Stimulated activated CD4-positive, alpha-beta T cell treated with anti-CD3 and anti-CD28 coated beads, Interleukin-15, amount 100 ng/mL, for 1 hour (primary cell): ENCODE measurements around the gene SCARF1.
A peak's percentile ranks its signal among the peaks of the same experiment; 100 is the strongest.

Source experiments
- DNase-seq, 2 donors: peaks; one replicate each; pipeline ENCODE4 v3.0.0-alpha.2; 2020; ENCODE audit warnings: low read depth in 1 of 2, low spot score in 1 of 2

SCARF1 gene

DNA sequence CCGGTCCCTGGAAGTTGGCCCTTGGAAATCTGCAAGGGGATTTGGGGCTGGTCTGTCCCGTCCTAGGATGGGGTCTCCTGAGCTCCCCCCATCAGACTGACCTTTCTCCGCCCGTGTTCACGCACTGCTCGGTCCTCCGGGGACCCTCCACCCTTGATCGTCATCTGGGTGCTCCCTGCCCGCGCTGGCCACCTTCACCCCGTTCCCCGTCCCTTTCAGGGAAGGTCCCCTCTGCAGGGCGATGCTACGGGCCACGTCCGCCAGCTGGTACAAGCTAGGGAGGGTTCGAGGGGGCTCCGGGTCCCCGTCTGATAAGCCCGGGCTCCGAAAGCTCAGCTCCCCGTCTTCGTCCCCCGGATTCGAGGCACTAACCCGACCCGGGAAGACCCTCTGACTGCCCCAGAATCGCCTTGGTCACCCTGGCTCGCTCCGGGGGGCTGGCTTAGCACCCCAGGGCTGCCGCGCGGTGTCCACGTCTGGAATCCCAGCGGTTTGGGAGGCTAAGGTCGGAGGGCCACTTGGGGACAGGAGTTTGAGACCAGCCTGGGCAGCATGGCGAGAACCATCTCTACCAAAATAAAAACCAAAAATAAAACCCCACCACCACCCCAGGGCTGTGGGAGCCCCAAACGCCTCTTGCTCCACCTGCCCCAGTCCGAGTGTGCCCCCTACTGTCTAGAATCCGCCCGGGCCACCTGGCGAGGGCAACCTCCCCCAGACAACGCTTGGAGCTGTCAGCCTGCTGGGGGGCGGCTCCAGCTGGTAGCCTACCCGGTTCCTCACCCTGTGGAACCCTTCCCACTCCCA, 15.8 kb downstream of the SCARF1 start:
- DNase-seq = peak; percentile 35 to 64

GRCh38 chr17:1628856-1629503, 16.6 kb downstream of the SCARF1 start:
- peak; percentile 78 to 81 for DNase-seq

- DNase-seq = peak; percentile 58 to 70
These were observed 17.3 kb downstream of the SCARF1 start, which contains the start of gene SLC43A2 for GRCh38 chr17:1627982-1628855. TSS of gene SLC43A2 (minus strand) at chr17:1628834. CDS start at chr17:1627874, 960 bp downstream.

- no peak for DNase-seq
These were observed 18.1 kb downstream of the SCARF1 start for GRCh38 chr17:1627182-1627981.

DNA sequence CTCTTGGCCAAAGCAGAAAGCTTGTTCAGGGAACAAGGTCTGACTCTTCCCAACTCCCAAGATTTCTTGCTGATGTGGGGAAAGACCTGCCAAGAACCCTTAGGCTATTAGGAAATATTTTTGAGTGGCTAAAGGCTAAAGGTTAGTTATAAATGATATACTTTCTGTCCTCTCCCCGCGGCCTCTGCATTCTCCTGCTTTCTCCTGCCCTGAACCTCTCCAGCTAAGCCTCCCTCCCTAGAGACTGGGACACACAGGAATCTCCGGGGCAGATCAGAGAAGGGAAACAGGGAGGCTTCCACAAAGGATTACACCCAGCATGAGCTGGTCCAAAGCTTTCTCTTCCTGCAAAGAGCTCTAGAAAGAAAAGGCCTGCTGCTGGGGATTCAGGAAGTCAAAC, 19.2 kb downstream of the SCARF1 start:
- DNase-seq = no peak

DNA sequence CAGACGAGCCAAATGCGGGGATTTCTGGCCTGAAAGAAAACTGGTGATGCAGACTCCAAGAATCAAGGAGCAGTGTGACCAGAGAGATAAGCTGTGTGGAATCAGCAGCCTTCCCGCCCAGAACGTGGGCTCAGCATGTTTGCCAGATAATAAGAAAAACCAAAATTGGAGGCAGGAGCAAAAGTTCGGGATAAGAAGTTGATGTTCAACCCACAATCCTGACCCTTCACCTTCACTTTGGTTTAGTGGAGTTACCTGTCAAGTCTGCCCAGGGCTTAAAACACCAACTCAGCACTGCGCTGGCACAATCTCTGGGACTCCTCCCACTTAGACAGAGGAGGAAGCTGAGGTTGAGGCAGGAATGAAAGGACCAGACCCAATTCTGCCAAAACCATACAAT, 20.0 kb downstream of the SCARF1 start:
- no peak for DNase-seq

GRCh38 chr17:1625053-1625452, 20.5 kb downstream of the SCARF1 start:
- DNase-seq = no peak

- no peak for DNase-seq
These were observed 20.9 kb downstream of the SCARF1 start for GRCh38 chr17:1624650-1625049.

- no peak for DNase-seq
These were observed 22.4 kb downstream of the SCARF1 start for GRCh38 chr17:1623057-1623630.

- DNase-seq = no peak
These were observed 24.1 kb downstream of the SCARF1 start for GRCh38 chr17:1621273-1621954.

GRCh38 chr17:1620486-1620885, 25.0 kb downstream of the SCARF1 start:
- DNase-seq = no peak

- no peak for DNase-seq
These were observed 27.8 kb downstream of the SCARF1 start for GRCh38 chr17:1617620-1618174.

- no peak for DNase-seq
These were observed 29.4 kb downstream of the SCARF1 start for GRCh38 chr17:1616101-1616500.

DNA sequence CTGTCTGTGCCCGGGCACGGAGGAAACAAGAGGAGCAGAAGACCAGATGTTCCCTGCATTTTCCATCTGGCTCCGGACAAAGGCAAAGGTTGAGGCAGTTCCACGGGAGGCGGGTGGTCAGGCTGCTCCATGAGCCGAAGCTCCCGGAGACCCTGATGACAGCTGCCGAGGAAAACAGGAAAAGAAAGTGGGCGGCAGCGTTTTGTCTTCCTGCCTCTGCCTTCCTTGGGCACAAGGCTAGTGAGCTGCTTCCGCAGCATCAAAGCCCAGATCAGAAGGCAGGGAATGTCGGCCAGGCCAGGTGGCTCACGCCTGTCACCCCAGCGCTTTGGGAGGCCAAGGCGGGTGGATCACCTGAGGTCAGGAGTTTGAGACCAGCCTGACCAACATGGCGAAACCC, 33.1 kb downstream of the SCARF1 start:
- no peak for DNase-seq

DNA sequence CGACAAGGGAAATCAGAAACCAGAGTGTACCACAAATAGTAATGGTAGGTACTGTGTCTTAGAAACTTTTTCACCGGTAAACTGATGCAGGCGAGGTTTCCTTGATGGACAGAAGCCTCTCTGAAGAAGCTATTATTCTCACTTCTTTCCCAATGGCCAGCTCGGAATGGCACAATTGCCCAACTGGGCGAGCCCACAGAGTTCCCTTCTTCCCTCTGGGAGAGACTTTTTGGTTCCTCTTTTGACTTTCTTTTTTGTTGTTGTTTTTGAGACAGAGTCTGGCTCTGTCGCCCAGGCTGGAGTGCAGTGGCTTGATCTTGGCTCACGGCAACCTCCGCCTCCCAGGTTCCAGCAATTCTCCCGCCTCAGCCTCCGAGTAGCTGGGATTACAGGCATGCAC, 33.8 kb downstream of the SCARF1 start:
- no peak for DNase-seq

GRCh38 chr17:1608676-1609075, 36.9 kb downstream of the SCARF1 start:
- DNase-seq = no peak

GRCh38 chr17:1607971-1608320, 37.6 kb downstream of the SCARF1 start:
- DNase-seq = no peak

GRCh38 chr17:1606352-1606985, 39.1 kb downstream of the SCARF1 start:
- DNase-seq = no peak

DNA sequence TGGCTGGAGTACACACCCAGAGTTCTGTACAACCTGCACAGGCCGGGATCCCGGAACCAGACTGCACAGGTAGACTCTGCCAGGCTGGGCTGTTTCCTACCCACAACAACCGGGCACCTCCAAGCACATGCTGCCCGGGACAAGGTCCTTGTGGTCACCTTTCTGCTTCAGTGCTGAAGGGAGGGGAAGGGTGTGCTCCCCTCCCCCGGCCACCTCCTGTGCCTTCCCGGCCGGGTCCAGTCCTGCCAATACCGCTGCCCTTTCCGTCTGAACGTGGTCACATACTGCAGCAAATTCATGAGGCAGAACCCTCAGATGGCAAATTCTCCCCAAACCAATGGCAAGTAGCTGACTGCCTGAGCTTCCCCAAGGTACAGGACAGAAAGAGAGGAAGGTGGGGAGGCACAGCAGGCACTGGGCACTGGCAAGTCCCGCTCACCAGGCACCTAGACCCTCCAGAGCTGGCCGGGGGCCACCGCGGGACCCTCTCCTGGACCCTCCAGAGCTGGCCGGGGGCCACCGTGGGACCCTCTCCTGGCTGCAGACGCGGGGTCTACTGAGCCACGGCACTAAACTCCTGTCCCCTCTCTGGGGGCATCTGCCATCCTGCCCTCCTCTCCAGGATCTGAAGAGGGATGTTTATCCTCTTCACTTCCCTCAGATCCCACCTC, 39.7 kb downstream of the SCARF1 start:
- no peak for DNase-seq
